Uterus (tissue), 4 donors: Measurements from ENCODE around the gene NDEL1. TPM values are rescaled to one million over a fixed set of nuclear protein-coding genes. Genes with fewer than 3 reads are reported as not detected.

Experiments
- DNase-seq, 2 donors: peaks; one replicate each; pipeline ENCODE4 v3.0.0-alpha.2; 2019 to 2020
- H3K27ac ChIP-seq, 2 donors: fragments of 200-600 bp; sonication (generic); 1 replicate in 1 of 2; 2 replicates in 1 of 2; pipeline ENCODE4 v1.5.1; 2016 to 2018
- H3K27me3 ChIP-seq, 2 donors: fragments of 200-600 bp; sonication (generic); one replicate each; pipeline ENCODE4 v1.5.1; 2018 to 2019; ENCODE audit warnings: control low read depth in 1 of 2
- H3K36me3 ChIP-seq, 2 donors: fragments of 200-600 bp; sonication (generic); one replicate each; pipeline ENCODE4 v1.5.1; 2019; ENCODE audit warnings: control low read depth in 1 of 2
- H3K4me1 ChIP-seq, 2 donors: fragments of 200-600 bp; sonication (generic); one replicate each; pipeline ENCODE4 v1.5.1; 2018 to 2019; ENCODE audit warnings: control low read depth in 1 of 2
- H3K4me3 ChIP-seq, 2 donors: fragments of 200-600 bp; sonication (generic); 1 replicate in 1 of 2; 2 replicates in 1 of 2; pipeline ENCODE4 v1.5.1; 2018 to 2019; ENCODE audit warnings: mild to moderate bottlenecking in 1 of 2
- H3K9me3 ChIP-seq, 2 donors: fragments of 200-600 bp; sonication (generic); one replicate each; pipeline ENCODE4 v1.5.1; 2019; ENCODE audit warnings: control low read depth in 1 of 2
- CTCF ChIP-seq, 4 experiments: fragments of 200-600 bp in 2 of 4; fragments of 450-650 bp in 2 of 4; sonication (generic) in 2 of 4; IDR thresholded peaks; one replicate each; pipeline ENCODE4 v1.5.1; 2016 to 2019; ENCODE audit warnings: antibody characterized with exemption in 4 of 4, mild to moderate bottlenecking in 2 of 4, moderate library complexity in 1 of 4
- POLR2A ChIP-seq, 2 donors: fragments of 450-650 bp; IDR thresholded peaks; one replicate each; pipeline ENCODE4 v1.6.1; 2016; ENCODE audit warnings: antibody characterized with exemption in 2 of 2, mild to moderate bottlenecking in 1 of 2, moderate library complexity in 1 of 2
- intact Hi-C: fragments of 100-400 bp; cut with DNase I; formaldehyde crosslinking; loops from one replicate; pipeline ENCODE4 v1.15.1; 2023; ENCODE audit warnings: low total_unique reads
- total RNA-seq, 4 donors: library from RNA; depleted of rRNA in 3 of 4; stranded (reverse); fragments of >200 nt in 3 of 4; gene quantifications; one replicate each; pipeline versions ENCODE4 v1.1.0 to v1.2.4, GENCODE V29; 2014 to 2023
- donor health status: DM: yes; HTN: yes; CAD: no.

Gene NDEL1
- total RNA-seq, 4 donors from 2014 or later = 19.5 to 114 (median 63.8) TPM

GRCh38 chr17:8426094-8426720 is 9.5 kb upstream of the NDEL1 start:
- Histone ChIP-seq H3K4me1 (peaks cover 0 to under 1% of the 10 kb centered on the region in 2 donors), H3K27me3 (no peaks in the 10 kb centered on the region), H3K4me3 (no peak overlapping the region), H3K36me3 (no peaks in the 10 kb centered on the region), H3K27ac (no peak overlapping the region), H3K9me3 (no peaks in the 10 kb centered on the region)
- DNase-seq = no peak
- TF ChIP-seq POLR2A (IDR thresholded peaks at IDR 0.05) (no peak), CTCF (IDR thresholded peaks at IDR 0.05) (no peak)
- intact Hi-C loops = no loop called here

DNA sequence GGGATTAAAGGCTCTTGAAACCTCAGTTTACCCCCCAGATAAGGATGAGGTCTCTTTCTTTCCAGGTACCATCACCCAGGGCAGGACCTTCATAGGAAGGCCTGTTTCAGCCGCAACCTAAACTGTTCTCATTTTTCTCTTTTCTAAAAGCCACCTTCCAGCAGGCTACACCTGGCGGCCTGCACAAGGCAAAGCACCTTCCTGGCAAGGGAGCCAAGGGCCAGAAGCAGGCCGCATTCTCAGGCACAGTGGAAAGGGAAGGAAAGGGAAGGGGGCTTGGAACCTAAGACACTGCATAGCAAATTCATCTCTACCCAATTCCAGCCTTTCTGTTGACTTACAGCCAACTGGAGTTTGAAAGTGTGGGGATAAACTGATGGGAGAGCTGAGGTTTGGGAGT is 8.9 kb upstream of the NDEL1 start:
- no peak overlapping the region for H3K27ac ChIP-seq
- intact Hi-C loops = no loop called here
- H3K36me3 ChIP-seq = no peaks in the 10 kb centered on the region
- H3K27me3 ChIP-seq = no peaks in the 10 kb centered on the region
- no peak for DNase-seq
- no peak for TF ChIP-seq CTCF (IDR thresholded peaks at IDR 0.05)
- no peak for TF ChIP-seq POLR2A (IDR thresholded peaks at IDR 0.05)
- H3K9me3 ChIP-seq = no peaks in the 10 kb centered on the region
- peaks cover 0 to 3% of the 10 kb centered on the region in 2 donors for H3K4me1 ChIP-seq
- H3K4me3 ChIP-seq = no peak overlapping the region

DNA sequence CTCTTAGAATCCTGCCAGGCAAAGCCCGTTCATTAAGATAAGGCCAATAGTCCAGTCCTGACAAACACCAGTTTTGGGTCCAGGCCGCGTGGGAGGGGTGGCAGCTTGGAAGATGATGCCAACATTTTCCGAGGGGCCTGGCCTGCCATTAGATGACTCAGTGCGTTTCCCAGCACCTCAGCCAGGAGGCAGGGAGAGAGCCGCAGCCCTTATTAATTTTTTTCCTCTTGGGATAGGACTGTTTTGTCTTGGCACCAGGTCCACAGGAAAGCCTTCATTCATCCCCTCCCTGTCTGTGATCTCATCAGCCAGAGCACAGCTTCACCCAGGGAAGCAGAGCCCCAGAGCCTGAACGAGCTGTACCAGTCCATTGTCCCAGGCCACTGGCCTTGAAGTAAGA is 4.7 kb upstream of the NDEL1 start:
- no peaks in the 10 kb centered on the region for H3K9me3 ChIP-seq
- H3K36me3 ChIP-seq = no peaks in the 10 kb centered on the region
- intact Hi-C loops = no loop called here
- H3K4me3 ChIP-seq = no peak overlapping the region
- no peaks in the 10 kb centered on the region for H3K27me3 ChIP-seq
- DNase-seq = peak; percentile 89 to 93
- TF ChIP-seq POLR2A (IDR thresholded peaks at IDR 0.05) (peak in 1 of 2 donors; percentile 21), CTCF (IDR thresholded peaks at IDR 0.05) (peak in 1 of 4 experiments; percentile 24)
- H3K4me1 ChIP-seq = peaks cover 0 to 3% of the 10 kb centered on the region in 2 donors
- peak overlapping the region; percentile 77 to 87 for H3K27ac ChIP-seq

GRCh38 chr17:8436169-8436843 is 622 bp downstream of the NDEL1 start:
- H3K4me3 ChIP-seq = peak overlapping the region; percentile 79 to 81
- no peaks in the 10 kb centered on the region for H3K36me3 ChIP-seq
- intact Hi-C loops = no loop called here
- peak overlapping the region; percentile 92 to 98 for H3K27ac ChIP-seq
- TF ChIP-seq CTCF (IDR thresholded peaks at IDR 0.05) (no peak), POLR2A (IDR thresholded peaks at IDR 0.05) (no peak)
- peaks cover 0 to 1% of the 10 kb centered on the region in 2 donors for H3K4me1 ChIP-seq
- H3K27me3 ChIP-seq = no peaks in the 10 kb centered on the region
- no peaks in the 10 kb centered on the region for H3K9me3 ChIP-seq
- peak in 1 of 2 donors; percentile 49 for DNase-seq

DNA sequence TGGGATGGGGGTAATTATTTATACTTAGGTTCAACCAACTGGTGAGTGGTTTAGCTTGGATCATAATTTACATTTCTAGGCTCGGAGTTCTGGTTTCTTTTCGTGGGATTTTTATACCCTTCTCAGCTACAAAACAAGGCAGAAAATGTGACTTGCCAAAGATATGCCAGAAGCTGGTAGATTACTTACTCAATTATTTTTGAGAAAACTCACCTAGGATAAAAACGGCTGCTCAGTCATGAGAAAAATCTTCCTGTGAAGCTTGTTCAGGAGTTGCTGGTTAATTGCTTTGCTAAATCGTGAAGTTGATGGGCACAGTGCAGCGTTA is 1.1 kb downstream of the NDEL1 start:
- Histone ChIP-seq H3K27me3 (no peaks in the 10 kb centered on the region), H3K27ac (peak overlapping the region; percentile 92 to 98), H3K36me3 (no peaks in the 10 kb centered on the region), H3K9me3 (no peaks in the 10 kb centered on the region), H3K4me3 (peak overlapping the region; percentile 79 to 81), H3K4me1 (no peaks in the 10 kb centered on the region)
- DNase-seq = no peak
- intact Hi-C loops = no loop called here
- no peak for TF ChIP-seq CTCF (IDR thresholded peaks at IDR 0.05)
- no peak for TF ChIP-seq POLR2A (IDR thresholded peaks at IDR 0.05)
